Vagina (tissue), 2 donors: Measurements from ENCODE around the gene ARHGAP24.

Experiments
- CTCF ChIP-seq, 3 experiments: fragments of 450-650 bp in 2 of 3; fragments of 200-600 bp in 1 of 3; sonication (generic) in 1 of 3; IDR thresholded peaks; one replicate each; pipeline ENCODE4 v1.5.1; 2017 to 2019; ENCODE audit warnings: antibody characterized with exemption in 3 of 3, mild to moderate bottlenecking in 2 of 3, moderate library complexity in 2 of 3
- POLR2A ChIP-seq, 2 donors: fragments of 450-650 bp; IDR thresholded peaks; one replicate each; pipeline ENCODE4 v1.6.1; 2017; ENCODE audit warnings: antibody characterized with exemption in 2 of 2, mild to moderate bottlenecking in 2 of 2, moderate library complexity in 2 of 2
- POLR2AphosphoS5 ChIP-seq, 2 donors: sonication (generic); formaldehyde crosslinking; IDR thresholded peaks; one replicate each; pipeline ENCODE4 v1.9.0; 2017; ENCODE audit warnings: antibody characterized with exemption in 2 of 2, mild to moderate bottlenecking in 2 of 2, low read depth in 1 of 2; ENCODE audit not compliant: insufficient read depth in 1 of 2

DNA sequence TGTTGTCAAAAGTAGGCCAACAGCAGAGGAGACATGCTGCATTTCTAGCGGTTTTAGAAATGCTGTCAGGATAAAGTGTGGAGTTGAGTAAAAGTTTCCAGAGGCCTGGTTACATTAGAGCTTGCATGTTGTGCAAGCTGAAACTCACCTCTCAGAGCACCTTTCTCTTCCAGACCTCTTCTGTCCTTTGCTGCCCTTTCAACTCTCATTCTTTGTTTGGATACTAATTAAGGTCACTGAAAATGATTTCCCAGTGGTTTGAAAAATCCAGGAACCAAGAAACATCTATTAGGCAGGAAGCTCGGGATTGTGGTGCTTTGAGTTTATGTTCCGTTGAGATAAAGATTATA is 458.3 kb downstream of the ARHGAP24 start:
- TF ChIP-seq CTCF (IDR thresholded peaks at IDR 0.05), result no peak
- TF ChIP-seq POLR2AphosphoS5 (IDR thresholded peaks at IDR 0.05; ENCODE audit: insufficient read depth in 1 of 2, low read depth in 1 of 2), result no peak
- TF ChIP-seq POLR2A (IDR thresholded peaks at IDR 0.05), result no peak
